SK-N-MC (cell line): Measurements from ENCODE around the gene CCDC197.

ENCODE experiments used
- EZH2 ChIP-seq: fragments of 200-600 bp; sonication (generic); IDR thresholded peaks from one replicate; pipeline ENCODE4 v1.6.1; 2017; ENCODE audit warnings: antibody characterized with exemption
- FOXP2 ChIP-seq: optimal IDR thresholded peaks from 2 replicates; pipeline ENCODE3; 2011; ENCODE audit warnings: mild to moderate bottlenecking, moderate library complexity; ENCODE audit not compliant: insufficient read depth; ENCODE audit errors: extremely low read length, control extremely low read depth
- POLR2AphosphoS5 ChIP-seq: IDR thresholded peaks from 2 replicates; pipeline ENCODE4 v1.6.1; 2012; ENCODE audit warnings: mild to moderate bottlenecking, low read depth, low read length, borderline replicate concordance

DNA sequence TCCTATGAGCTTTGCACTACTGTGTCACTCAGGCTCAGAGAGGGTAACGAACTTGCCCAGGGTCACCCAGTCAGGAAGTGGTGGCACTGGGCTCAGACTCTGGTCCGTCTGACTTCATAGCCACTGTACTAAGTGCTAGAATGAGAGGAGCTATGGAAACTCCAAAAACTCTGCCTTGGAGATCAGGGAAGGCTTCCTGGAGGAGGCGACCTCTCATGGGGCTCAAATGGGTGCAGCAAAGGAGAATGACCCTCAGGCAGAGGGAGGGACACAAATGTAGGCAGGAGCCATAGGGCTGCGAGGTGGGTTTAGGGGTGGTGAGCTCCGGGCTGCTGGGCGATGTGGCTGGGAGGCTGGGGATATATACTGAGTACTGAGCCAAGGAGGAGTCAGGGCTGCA is 3.2 kb downstream of the CCDC197 start:
- no peak for TF ChIP-seq EZH2
- TF ChIP-seq POLR2AphosphoS5: no peak
- no peak for TF ChIP-seq FOXP2
